ENCODE data around the gene RPS6KL1.

DNA sequence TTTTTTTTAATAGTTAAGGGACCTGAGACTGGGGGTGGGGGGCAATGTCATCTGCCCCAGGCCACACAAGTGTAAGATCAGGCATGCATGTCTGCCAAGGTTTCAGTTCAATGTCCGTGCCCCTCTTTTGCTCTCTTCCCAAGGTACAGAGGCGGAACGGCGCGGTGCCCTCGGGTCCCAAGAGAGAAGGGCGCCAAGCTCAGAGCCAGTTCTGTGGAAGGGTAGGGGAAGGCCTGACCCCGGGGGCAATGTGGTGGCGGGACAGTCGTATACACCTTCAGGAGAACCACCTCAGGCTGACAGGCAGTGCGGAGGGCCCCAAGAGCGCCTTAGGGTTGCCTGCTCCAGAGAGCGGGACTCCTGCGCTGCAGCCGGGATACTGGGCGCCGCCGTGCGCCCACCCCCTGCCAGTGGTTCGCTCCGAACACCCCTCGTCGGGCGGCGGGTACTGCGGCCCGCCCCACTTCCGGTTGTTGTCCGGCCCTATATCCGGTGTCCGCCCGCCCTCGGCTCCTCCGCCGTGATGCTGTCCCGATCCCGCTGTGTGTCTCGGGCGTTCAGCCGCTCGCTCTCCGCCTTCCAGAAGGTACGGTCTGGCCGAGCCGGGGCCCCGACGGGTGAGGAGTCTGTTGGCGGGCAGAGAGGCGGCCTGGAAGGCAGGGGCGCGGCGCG is 41.5 kb downstream of the RPS6KL1 start, which contains the start of gene DLST:
- peak; percentile 80 to 94 (median 90) for TF ChIP-seq POLR2AphosphoS5 (IDR thresholded peaks at IDR 0.05)
- no peak for TF ChIP-seq CTCF (IDR thresholded peaks at IDR 0.05)
- TF ChIP-seq POLR2A (IDR thresholded peaks at IDR 0.05): peak; percentile 42 to 94
- TF ChIP-seq EP300 (IDR thresholded peaks at IDR 0.05): no peak

Data from suprapubic skin (tissue), 4 donors.